ENCODE measurements around the gene MRPS2.

DNA sequence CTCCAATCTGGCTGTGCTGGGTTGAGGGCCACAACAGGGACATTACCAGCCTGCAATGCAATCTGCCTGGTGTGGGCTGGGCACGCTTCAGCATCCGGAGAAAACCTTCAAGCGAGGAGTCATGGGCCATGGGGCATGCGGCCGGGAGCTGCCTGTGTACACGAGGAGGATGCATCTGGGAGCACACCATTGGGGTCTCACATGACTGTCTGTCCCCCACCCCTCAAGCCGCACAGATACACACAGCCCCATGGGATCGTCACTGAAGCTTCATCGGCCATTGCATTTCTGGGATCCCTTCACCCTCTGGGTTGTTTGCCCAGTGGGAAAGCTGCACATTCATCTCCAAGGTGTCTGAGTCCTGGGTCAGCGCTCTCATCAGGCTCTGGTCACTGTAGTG lies 30.6 kb downstream of the MRPS2 start:
- TF ChIP-seq, protein P1, sequence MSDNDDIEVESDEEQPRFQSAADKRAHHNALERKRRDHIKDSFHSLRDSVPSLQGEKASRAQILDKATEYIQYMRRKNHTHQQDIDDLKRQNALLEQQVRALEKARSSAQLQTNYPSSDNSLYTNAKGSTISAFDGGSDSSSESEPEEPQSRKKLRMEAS (IDR thresholded peaks at IDR 0.05; ENCODE audit: low read depth, low read length): no peak
- no peak for TF ChIP-seq RAD51 (IDR thresholded peaks at IDR 0.05)
- no peak for TF ChIP-seq ZNF274 (IDR thresholded peaks at IDR 0.05; ENCODE audit: insufficient read depth, insufficient read length)
- no peak for TF ChIP-seq HDAC2 (IDR thresholded peaks at IDR 0.05)
- no peak for TF ChIP-seq EZH2 (IDR thresholded peaks at IDR 0.05; ENCODE audit: borderline replicate concordance, control insufficient read depth, low read depth, low read length)
- TF ChIP-seq, protein P2, sequence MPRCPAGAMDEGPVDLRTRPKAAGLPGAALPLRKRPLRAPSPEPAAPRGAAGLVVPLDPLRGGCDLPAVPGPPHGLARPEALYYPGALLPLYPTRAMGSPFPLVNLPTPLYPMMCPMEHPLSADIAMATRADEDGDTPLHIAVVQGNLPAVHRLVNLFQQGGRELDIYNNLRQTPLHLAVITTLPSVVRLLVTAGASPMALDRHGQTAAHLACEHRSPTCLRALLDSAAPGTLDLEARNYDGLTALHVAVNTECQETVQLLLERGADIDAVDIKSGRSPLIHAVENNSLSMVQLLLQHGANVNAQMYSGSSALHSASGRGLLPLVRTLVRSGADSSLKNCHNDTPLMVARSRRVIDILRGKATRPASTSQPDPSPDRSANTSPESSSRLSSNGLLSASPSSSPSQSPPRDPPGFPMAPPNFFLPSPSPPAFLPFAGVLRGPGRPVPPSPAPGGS (IDR thresholded peaks at IDR 0.05; ENCODE audit: borderline replicate concordance, insufficient read depth, low read depth, low read length, poor library complexity, severe bottlenecking): no peak
- no peak for TF ChIP-seq POLR2A (IDR thresholded peaks at IDR 0.05; ENCODE audit: low read depth, low read length)
- no peak for TF ChIP-seq MXI1 (IDR thresholded peaks at IDR 0.05; ENCODE audit: low read depth, low read length)
- no peak for TF ChIP-seq HDGF (IDR thresholded peaks at IDR 0.05)

Measured in GM12878 (cell line).